Epithelial cell of proximal tubule (primary cell): ENCODE results near the gene DCAF12. TPM values are rescaled to one million over a fixed set of nuclear protein-coding genes. Genes with fewer than 3 reads are reported as not detected.

ENCODE experiments used
- DNase-seq: peaks from one replicate; pipeline ENCODE4 v3.0.0-alpha.2; 2011; ENCODE audit warnings: low read depth
- H3K4me3 ChIP-seq: 2 replicates; pipeline ENCODE4 v1.5.1; 2011; ENCODE audit warnings: low read depth, mild to moderate bottlenecking, low read length
- total RNA-seq: library from RNA; depleted of rRNA; stranded (reverse); fragments of >200 nt; gene quantifications from 2 replicates; pipeline ENCODE4 v1.2.3, GENCODE V29; 2015
- TF ChIP-seq, protein P1 (sequence below): conservative IDR thresholded peaks from 2 replicates; pipeline ENCODE4 v1.5.1; 2012; ENCODE audit warnings: low read depth, mild to moderate bottlenecking, low read length

Gene DCAF12
- total RNA-seq, 1 donor from 2014 or later: 26.2 TPM

DNA sequence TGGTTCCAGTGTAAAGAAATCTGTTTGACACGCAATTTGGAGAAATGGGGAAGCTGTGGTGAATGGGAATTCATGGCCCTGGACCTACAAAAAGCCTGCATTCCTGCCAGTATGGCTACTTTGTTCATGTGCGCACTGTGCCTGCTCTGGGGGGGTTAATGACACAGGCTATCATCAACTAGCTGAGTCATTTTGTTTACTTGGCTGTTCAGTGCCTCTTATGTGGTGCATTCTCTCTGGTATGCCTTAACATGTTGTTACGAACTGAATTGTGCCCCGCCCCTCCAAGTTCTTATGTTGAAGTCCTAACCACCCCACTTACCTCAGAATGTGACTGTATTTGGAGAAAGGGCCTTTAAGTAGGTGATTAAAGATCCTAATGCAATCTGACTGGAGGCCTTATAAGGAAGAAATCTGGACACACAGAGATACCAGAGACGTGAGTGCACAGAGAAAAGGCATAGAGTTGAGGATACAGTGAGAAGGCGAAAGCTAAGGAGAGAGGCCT lies 31.9 kb upstream of the DCAF12 start:
- TF ChIP-seq, protein P1, sequence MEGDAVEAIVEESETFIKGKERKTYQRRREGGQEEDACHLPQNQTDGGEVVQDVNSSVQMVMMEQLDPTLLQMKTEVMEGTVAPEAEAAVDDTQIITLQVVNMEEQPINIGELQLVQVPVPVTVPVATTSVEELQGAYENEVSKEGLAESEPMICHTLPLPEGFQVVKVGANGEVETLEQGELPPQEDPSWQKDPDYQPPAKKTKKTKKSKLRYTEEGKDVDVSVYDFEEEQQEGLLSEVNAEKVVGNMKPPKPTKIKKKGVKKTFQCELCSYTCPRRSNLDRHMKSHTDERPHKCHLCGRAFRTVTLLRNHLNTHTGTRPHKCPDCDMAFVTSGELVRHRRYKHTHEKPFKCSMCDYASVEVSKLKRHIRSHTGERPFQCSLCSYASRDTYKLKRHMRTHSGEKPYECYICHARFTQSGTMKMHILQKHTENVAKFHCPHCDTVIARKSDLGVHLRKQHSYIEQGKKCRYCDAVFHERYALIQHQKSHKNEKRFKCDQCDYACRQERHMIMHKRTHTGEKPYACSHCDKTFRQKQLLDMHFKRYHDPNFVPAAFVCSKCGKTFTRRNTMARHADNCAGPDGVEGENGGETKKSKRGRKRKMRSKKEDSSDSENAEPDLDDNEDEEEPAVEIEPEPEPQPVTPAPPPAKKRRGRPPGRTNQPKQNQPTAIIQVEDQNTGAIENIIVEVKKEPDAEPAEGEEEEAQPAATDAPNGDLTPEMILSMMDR: no peak
- DNase-seq: no peak
- H3K4me3 ChIP-seq: no peak overlapping the region

DNA sequence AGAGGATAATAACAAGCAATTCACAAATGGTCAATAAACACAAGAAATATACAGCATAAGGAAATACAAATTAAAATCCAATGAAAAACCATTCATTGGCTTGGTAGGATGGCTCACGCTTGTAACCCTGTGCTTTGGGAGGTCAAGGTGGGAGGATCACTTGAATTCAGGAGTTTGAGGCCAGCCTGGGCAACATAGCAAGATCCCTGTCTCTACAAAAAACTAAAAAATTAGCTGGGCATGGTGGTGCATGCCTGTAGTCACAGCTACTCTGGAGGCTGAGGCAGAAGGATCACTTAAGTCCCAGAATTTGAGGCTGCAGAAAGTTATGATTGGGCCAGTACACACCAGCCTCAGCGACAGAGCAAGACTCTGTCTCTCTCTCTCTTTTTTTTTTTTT lies 31.4 kb upstream of the DCAF12 start:
- DNase-seq: no peak
- TF ChIP-seq, protein P1: no peak
- no peak overlapping the region for H3K4me3 ChIP-seq

DNA sequence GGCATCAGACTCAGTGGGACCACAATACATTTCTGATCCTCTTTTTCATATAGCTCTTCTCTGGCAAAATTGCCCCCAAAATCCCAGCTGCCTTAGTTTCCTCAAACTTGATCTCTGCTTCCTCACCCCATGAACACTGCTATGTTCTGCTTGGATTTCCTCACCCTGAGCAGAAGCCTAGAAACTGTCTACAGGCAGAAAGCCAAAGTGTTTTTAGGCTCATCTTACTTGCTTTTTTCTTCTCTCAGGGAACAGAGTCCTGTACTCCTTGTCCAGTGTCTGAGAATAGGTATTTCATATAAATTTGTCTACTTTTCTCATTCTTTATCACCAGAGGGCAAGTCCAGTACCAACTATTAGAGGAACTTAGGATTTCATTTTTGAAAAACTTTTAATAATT lies 30.8 kb upstream of the DCAF12 start:
- H3K4me3 ChIP-seq: no peak overlapping the region
- DNase-seq: no peak
- TF ChIP-seq, protein P1: no peak

DNA sequence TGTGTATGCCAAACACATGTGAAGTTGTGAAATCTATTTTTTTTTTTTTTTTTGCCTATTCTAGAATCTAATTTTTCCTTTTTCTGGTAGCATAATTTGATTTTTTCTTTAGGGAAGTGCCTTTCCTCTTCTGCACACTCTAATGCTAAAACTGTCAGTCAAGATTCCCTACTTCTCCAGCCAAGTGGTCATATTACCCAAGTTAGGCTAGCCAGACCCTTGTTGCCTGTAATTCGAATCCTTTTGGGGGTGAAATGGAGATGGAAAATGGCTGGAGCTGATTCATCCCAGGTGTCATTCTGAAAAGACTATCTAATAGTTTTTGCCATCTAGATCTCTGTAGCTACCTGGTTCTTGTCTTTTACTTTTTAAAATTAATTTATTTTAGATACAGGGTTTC lies 27.6 kb upstream of the DCAF12 start:
- H3K4me3 ChIP-seq: no peak overlapping the region
- TF ChIP-seq, protein P1: no peak
- no peak for DNase-seq

DNA sequence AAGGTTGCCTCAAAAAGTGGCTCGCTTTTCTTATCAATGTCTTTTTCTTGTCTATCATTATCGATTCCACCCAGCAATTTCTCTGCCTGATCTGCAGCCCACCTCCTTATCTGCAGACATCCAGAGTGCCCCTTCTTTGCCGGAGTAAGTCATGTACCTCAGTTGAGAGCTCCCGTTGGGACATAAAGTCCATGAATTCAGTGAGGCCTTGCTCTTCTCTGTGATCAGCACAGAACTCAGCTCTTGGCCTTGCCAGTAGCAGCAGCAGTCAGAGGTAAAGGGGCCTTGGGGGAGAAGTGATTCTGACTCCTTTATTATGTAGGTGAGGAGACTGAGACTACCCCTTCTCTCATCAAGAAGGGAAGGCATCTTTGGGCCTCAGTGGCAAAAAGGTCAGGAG lies 24.9 kb upstream of the DCAF12 start:
- no peak for DNase-seq
- TF ChIP-seq, protein P1: no peak
- H3K4me3 ChIP-seq: no peak overlapping the region

DNA sequence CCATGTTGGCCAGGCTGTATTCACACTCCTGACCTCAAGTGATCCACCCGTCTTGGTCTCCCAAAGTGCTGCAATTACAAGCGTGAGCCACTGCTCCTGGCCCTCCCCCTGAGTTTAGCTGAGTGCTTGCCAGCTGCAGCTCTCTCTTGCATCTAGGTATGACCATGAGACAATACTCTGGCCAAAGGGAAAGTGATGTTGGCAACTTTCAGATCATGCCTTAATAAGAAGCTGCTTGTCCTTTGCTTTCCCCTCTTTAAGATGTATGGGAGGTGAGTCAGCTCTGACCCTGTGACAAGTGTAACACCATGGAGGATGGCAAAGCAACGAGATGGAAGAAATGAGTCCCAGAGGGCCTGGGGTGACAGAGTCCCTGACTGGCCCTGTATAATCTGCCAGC lies 18.7 kb upstream of the DCAF12 start:
- no peak for DNase-seq
- no peak overlapping the region for H3K4me3 ChIP-seq
- TF ChIP-seq, protein P1: no peak

DNA sequence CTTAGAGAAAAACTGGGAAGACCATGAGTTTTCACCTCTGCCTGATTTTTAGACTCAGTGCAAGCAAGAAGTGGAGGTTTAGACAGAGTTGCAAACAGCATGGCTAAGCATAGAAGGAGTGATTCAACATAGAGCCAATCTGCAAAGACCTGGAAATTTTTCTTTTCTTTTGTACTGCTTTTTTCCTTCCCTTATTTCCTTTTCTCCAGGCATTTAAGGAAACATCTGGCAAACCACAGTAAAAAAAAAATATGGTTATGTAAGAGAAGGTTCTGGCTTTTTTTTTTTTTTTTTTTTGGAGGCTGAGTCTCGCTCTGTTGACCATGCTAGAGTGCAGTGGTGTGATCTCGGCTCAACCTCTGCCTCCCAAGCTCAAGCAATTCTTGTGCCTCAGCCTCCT lies 16.6 kb upstream of the DCAF12 start:
- H3K4me3 ChIP-seq: no peak overlapping the region
- DNase-seq: no peak
- TF ChIP-seq, protein P1: no peak
